ENCODE results near the gene CHRNA9. TPM values are rescaled to one million over a fixed set of nuclear protein-coding genes. Genes with fewer than 3 reads are reported as not detected.

Gene CHRNA9
- total and polyA plus RNA-seq, 2 experiments from 2014 or later: 0.58 to 5.7 TPM

DNA sequence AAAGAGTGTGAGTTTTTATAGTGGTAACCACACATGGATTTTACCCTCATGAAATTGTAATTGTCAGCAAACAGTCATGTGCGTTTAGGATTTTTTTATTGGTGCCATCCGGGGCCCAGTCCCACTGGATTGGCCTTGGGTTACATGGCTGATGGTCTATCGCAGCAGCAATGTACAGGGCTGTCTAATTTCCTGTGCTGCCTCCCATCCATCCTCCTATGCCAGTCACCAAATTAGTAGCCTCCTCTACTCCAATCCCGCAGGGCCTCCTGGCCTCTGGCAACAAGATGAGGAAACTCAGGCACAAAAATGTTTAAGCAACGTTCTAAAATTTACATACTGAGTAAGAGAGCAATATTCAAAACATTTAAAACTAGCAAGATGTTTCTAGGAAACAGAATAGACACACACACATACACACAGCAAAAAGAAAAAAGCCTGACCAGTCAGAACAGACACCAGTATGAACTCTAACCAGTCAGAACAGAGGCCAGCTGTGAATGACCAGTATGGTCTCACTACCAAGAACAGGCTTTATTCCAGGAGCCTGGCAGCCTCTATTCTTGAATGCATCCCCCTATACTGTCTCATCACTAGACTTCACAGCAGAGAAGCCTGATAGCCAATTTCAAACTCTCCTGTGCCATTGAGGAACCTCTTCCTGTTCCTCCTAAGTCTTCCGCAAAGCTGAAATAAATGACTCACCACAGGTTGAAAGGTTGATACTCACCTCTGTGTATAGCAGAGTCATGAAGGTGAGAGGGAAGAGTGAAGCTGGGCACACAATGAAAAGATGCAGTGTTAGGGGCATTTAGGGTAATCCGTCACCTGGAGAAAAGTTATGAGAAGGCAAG, 42.6 kb downstream of the CHRNA9 start:
- TF ChIP-seq ZNF331 (CRISPR knock-in tag; IDR thresholded peaks at IDR 0.05; ENCODE audit: low read depth) (no peak), NANOG (IDR thresholded peaks at IDR 0.05; ENCODE audit: borderline replicate concordance) (no peak), POLR2AphosphoS5 (IDR thresholded peaks at IDR 0.05; ENCODE audit: low read depth) (no peak), JUNB (IDR thresholded peaks at IDR 0.05; ENCODE audit: unreplicated experiment) (no peak), ETS1 (IDR thresholded peaks at IDR 0.05) (no peak), CREB1 (CRISPR knock-in tag; IDR thresholded peaks at IDR 0.05; ENCODE audit: low read depth) (no peak), STAT1 (IDR thresholded peaks at IDR 0.05; ENCODE audit: unreplicated experiment) (no peak), EZH2phosphoT487 (IDR thresholded peaks at IDR 0.05; ENCODE audit: unreplicated experiment) (no peak), EZH2 (IDR thresholded peaks at IDR 0.05; ENCODE audit: low read depth, unreplicated experiment) (no peak), CTCF (conservative IDR thresholded peaks at IDR 0.05; ENCODE audit: low read depth in 2 of 2) (no peak), ZNF462 (CRISPR knock-in tag; IDR thresholded peaks at IDR 0.05) (no peak), ZNF114 (CRISPR knock-in tag; IDR thresholded peaks at IDR 0.05) (no peak)
- TF ChIP-seq, protein P1, sequence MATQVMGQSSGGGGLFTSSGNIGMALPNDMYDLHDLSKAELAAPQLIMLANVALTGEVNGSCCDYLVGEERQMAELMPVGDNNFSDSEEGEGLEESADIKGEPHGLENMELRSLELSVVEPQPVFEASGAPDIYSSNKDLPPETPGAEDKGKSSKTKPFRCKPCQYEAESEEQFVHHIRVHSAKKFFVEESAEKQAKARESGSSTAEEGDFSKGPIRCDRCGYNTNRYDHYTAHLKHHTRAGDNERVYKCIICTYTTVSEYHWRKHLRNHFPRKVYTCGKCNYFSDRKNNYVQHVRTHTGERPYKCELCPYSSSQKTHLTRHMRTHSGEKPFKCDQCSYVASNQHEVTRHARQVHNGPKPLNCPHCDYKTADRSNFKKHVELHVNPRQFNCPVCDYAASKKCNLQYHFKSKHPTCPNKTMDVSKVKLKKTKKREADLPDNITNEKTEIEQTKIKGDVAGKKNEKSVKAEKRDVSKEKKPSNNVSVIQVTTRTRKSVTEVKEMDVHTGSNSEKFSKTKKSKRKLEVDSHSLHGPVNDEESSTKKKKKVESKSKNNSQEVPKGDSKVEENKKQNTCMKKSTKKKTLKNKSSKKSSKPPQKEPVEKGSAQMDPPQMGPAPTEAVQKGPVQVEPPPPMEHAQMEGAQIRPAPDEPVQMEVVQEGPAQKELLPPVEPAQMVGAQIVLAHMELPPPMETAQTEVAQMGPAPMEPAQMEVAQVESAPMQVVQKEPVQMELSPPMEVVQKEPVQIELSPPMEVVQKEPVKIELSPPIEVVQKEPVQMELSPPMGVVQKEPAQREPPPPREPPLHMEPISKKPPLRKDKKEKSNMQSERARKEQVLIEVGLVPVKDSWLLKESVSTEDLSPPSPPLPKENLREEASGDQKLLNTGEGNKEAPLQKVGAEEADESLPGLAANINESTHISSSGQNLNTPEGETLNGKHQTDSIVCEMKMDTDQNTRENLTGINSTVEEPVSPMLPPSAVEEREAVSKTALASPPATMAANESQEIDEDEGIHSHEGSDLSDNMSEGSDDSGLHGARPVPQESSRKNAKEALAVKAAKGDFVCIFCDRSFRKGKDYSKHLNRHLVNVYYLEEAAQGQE (IDR thresholded peaks at IDR 0.05; ENCODE audit: unreplicated experiment): no peak
- Histone ChIP-seq H3K9me2 (ENCODE audit: insufficient read depth) (peaks cover 7% of the 10 kb centered on the region; the same call in 1 of the 2 replicates), H3K4me1 (ENCODE audit: insufficient read depth) (no peaks in the 10 kb centered on the region), H3K27me3 (ENCODE audit: insufficient read depth) (no peaks in the 10 kb centered on the region), H3K4me2 (no peak overlapping the region), H2AFZ (no peak overlapping the region), H3F3A (replicated peaks; ENCODE audit: low read depth) (no peaks in the 10 kb centered on the region), H3K36me3 (ENCODE audit: insufficient read depth) (no peaks in the 10 kb centered on the region), H4K20me1 (replicated peaks; ENCODE audit: insufficient read depth) (no peaks in the 10 kb centered on the region), H3K4me3 (no peak overlapping the region), H3K79me2 (replicated peaks; ENCODE audit: insufficient read depth) (no peaks in the 10 kb centered on the region), H3K27ac (ENCODE audit: low read depth) (no peak overlapping the region)
- Mint-ChIP-seq H3K4me3 (no peak overlapping the region), H3K27ac (no peak overlapping the region), H3K27me3 (ENCODE audit: insufficient read depth, low read depth, poor library complexity) (peaks cover 1% of the 10 kb centered on the region), H3K36me3 (ENCODE audit: low read depth) (no peaks in the 10 kb centered on the region), H3K9me3 (no peaks in the 10 kb centered on the region), H3K4me1 (peaks cover 8% of the 10 kb centered on the region; the same call in 2 of the 3 replicates)
- DNase-seq (ENCODE audit: low spot score): no peak
- no peak for ATAC-seq
